AG08396 (cell line): ENCODE measurements around the gene RABEPK.
"Not testable (repeated sequence)": the region's sequence is repeated elsewhere in the genome, so short reads cannot be mapped to it uniquely, and the experiment has no call there.

ENCODE experiments used
- DNase-seq: peaks from one replicate; pipeline ENCODE4 v3.0.0; 2012; ENCODE audit warnings: low spot score, mixed read lengths

The RABEPK gene

DNA sequence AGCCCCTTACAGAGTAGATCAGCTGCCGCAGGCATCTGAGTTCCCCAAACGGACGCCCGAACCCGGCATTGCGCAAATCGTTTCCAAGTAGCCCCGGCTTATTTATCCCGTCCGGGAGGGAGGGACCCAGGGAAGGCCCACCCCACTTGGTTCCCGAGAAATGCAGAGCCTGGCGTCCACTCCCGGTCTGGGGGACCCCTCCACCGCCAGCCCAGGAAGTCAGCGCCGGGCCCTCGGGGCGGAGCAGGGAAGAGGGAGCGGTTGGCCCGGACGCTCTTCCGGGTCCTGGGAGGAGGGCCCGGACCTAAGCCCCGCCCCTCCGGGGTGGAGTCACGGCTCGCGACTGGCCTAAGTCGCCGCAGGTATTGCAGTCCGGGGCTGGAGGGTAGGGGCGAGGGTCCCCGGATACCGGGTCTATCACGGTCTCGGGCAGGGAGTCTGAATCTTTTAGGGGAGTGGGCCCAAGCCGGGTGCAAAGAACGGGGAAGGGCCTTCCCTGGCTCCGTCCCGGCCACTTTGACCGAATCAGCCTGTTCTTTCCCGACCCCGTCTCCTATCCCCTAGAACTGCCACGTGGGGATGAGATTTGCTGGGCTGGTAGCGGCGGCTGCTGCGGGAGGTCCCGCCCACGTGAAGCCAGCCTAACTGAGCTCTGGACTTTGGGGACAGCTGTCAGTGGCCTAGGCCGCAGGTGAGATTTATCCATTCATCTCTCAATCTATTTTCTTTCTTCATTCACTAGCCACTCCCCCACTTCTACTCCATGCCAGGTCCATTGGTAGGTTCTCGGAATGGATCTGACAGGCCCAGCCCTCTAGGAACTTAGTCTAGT is at the start of gene RABEPK:
TSS of gene RABEPK (plus strand) at position 327 of the 832 bp plus-strand sequence. CDS start 2,472 bp downstream, outside the sequence.
- DNase-seq = peak; percentile 95

- DNase-seq = no peak
These were observed 48.6 kb upstream of the RABEPK start for GRCh38 chr9:125151730-125152129.

GRCh38 chr9:125153712-125154367 is 46.5 kb upstream of the RABEPK start:
- no peak for DNase-seq

GRCh38 chr9:125156551-125156950 is 43.8 kb upstream of the RABEPK start:
- DNase-seq = no peak

GRCh38 chr9:125160750-125161149 is 39.6 kb upstream of the RABEPK start:
- DNase-seq = no peak

- DNase-seq = no peak
These were observed 38.9 kb upstream of the RABEPK start for GRCh38 chr9:125161284-125161918.

GRCh38 chr9:125162891-125163290 is 37.5 kb upstream of the RABEPK start:
- not testable (repeated sequence) for DNase-seq

- DNase-seq = no peak
These were observed 33.6 kb upstream of the RABEPK start for GRCh38 chr9:125166762-125167161.

- DNase-seq = no peak
These were observed 30.4 kb upstream of the RABEPK start for GRCh38 chr9:125169895-125170294.

GRCh38 chr9:125172031-125172755 is 28.1 kb upstream of the RABEPK start:
- no peak for DNase-seq

DNA sequence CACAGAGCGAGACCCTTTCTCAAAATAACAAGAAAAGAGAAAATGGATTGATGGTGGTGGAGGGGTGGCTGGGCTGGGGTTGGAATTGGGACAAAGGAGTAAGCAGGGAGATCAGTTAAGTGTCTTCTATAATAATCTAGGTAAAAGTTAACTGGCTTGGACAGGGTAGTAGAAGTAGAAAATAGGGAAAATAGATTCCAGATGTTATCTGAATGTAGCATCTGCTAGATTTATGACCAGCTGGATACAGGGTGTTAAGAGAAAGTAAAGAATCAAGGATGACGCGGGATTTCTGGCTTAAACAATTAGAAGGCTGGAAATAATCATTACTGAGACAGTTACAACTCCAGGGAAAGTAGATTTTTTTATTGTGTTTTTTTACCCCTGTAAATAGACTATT is 23.7 kb upstream of the RABEPK start:
- no peak for DNase-seq

- no peak for DNase-seq
These were observed 22.5 kb upstream of the RABEPK start for GRCh38 chr9:125177888-125178287.

DNA sequence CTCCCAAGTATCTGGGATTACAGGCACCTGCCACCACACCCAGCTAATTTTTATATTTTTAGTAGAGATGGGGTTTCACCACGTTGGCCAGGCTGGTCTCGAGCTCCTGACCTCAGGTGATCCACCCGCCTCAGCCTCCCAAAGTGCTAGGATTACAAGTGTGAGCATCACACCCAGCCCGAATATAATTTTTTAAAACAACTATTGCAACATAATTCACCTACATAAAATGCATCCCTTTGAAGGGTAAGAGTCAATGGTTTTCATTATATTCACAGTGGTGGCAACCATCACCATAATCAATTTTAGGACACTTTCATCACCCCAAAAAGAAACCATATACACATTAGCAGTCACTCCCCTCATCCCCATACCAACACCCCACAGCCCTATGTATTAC is 20.6 kb upstream of the RABEPK start:
- DNase-seq = not testable (repeated sequence)

- DNase-seq = no peak
These were observed 19.5 kb upstream of the RABEPK start for GRCh38 chr9:125180876-125181275.

DNA sequence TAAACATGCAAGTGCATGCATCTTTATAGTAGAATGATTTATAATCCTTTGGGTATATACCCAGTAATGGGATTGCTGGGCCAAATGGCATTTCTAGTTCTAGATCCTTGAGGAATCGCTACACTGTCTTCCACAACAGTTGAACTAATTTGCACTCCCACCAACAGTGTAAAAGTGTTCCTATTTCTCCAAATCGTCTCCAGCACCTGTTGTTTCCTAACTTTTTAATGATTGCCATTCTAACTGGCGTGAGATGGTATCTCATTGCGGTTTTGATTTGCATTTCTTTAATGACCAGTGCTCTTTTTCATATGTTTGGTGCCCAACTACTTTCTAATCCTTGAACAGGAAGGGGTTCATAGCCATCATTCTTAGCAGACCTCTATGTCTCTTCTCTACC is 18.6 kb upstream of the RABEPK start:
- DNase-seq = not testable (repeated sequence)

GRCh38 chr9:125183054-125183453 is 17.3 kb upstream of the RABEPK start:
- peak; percentile 27 for DNase-seq

- DNase-seq = no peak
These were observed 16.8 kb upstream of the RABEPK start for GRCh38 chr9:125183561-125183960.

GRCh38 chr9:125189011-125189360 is 11.4 kb upstream of the RABEPK start:
- peak; percentile 18 for DNase-seq

- peak; percentile 97 for DNase-seq
These were observed 10.7 kb upstream of the RABEPK start, which contains the start of gene PPP6C for GRCh38 chr9:125189361-125190289. PPP6C (minus strand) TSS chr9:125189803; CDS start chr9:125189718, 85 bp downstream.

DNA sequence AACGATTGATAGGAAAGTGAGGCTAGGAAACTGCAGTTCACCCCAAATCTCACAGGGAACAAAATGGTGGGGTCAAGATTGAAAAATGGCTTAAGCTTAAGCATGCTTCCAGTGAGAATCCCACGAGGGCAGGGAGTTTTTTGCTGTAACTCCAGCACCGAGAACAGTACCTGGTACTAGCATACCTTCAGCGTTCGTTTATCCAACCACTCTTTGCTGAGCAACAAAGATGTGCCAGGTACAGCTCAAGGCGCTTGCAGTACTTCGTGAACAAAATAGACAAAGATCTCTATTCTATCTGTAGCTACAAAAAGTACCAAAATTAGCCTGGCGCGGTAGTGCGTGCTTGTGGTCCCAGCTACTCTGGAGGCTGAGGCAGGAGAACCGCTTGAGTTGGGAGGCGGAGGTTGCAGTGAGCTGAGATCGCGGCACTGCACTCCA is 10.0 kb upstream of the RABEPK start:
- no peak for DNase-seq

DNA sequence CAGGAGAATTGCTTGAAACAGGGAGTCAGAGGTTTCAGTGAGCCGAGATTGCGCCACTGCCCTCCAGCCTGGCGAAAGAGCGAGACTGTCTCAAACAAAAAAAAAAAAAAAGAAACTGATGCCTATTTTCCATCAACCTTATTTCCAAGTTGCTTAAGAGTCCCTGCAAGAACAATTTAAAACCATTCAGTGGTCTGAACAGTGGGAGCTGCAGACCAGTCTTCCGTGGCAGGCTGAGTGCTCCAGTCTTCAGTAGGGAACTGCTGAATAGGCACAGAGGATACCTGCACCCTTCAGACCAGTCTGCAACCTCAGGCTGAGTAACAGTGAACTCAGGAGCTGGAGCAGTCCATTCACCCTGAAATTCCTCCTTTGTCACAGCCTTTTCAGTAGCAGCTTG is 5.9 kb upstream of the RABEPK start:
- not testable (repeated sequence) for DNase-seq
